Stimulated activated CD4-positive, alpha-beta T cell treated with anti-CD3 and anti-CD28 coated beads, Interleukin-12 subunit alpha, Interleukin-12 subunit beta, amount 100 ng/mL, for 24 hours (primary cell): Measurements from ENCODE around the gene DENND11.

ENCODE experiments used
- DNase-seq, 2 experiments: peaks; one replicate each; pipeline ENCODE4 v3.0.0-alpha.2; 2020; ENCODE audit warnings: low read depth in 2 of 2

DENND11 gene

GRCh38 chr7:141679014-141679413, 23.0 kb downstream of the DENND11 start:
- DNase-seq = no peak

DNA sequence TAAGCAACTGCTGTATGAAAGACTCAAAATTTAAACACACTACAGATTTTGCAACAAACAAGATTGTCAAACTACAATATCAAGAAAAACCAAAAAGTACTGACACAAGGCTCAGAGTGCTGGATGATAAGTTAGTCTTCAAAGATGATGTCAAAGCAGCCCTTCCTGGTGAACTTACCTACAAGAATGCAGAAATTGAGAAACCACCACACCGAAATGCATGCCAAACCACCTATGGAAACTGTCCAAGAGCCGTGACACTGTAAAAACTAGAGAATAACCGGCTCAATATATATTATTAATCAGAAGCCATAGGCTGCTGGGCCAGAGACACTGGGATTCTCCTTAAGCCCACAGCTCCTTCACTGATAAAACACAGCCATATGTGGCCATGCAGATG, 25.3 kb downstream of the DENND11 start:
- DNase-seq = no peak

- no peak for DNase-seq
Observed at GRCh38 chr7:141675436-141676215, 26.3 kb downstream of the DENND11 start.

DNA sequence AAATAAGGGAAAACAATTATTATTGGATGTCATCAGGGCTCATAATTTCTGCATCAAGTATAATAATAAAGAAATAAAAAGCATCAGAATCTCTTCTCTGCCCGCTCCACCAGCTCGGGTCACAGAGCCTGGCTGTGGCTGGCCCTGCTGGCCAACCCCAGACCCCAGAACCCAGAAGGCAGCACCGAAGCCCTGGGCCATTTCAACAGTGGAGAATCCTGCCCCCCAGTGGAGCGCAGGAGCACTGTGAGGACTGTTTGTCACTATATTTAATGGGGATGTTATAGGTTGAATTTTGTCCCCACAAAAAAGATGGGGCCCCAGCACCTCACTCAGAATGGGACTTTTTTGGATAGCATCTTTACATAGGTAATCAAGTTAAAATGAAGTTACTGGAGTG, 27.3 kb downstream of the DENND11 start:
- no peak for DNase-seq

DNA sequence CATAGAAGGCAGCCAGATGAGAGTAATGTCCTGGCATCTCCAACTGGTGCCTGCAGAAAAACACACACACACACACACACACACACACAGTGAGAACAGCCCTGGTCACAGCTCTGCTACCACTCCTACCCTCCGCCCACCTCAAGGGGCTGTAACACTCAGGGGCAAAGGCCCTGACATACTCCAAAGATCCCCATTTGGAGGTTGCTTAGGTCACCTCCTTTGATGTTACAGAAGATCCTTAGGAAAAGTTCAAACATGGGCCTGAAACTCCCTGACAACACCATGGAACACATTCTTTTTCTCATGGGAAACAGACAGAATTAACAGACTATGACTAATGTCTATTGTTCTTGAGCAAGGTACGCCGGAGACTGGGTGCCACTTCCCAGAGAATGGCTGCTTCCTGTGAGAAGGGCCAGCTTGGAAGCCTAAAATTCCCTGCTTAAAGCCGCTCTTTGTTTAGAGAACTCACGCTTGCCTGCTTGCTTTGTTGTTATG, 27.7 kb downstream of the DENND11 start:
- DNase-seq = no peak

DNA sequence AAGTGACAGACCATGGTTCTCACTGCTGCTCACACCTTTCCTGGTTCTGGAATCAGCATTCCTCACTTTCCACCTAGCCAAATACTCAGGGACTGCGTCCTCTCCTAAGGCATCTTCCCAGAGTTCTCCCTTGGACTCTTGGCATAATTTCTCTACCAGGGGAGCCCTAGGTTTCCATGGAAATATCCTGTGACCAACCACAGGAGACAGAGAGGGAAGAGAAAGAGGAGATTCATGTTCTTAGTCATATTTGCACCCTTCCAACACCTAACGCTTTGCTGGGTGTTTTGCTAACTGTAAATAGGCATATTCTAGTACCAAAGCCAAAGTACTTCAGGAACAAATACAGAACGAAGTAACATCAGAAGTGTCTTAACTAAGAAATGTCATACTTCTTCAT, 28.6 kb downstream of the DENND11 start:
- no peak for DNase-seq

DNA sequence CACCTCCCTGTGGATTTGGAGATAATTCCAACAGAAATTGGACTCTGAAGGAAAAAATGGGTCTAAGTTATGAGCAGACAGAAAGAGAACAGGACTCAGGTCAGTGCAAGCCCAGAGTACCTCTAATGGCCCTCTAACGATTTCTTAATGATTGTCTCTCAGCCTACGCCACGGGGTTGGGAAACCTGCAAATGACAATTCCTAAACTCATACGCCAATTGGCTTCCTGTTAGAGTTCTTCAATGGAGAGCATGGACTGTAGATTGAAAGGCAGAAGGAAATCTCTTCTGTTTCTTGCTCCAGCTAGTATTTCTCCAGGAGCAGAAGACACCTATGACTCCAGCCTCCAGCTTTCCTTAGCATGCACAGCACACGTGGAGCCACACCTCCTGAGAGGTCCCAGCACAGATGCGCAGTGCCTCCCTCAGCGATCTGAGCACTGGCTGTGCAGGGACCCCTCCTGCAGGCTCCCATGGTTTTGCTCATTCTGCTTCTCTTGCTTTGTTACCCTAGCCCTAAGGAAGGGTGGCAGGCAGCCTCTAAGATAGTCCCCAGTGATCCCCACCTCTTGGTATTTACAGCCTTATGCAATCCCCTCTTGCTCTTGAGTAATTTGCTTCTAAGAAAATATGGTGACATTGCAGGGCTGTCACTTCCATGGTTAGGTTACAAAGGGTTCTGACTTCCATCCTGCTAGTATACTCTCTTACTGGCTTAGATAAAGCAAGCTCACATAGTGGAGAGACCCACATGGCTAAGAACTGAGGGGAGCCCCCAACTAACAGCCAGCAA, 30.1 kb downstream of the DENND11 start:
- no peak for DNase-seq

GRCh38 chr7:141668853-141669252, 33.1 kb downstream of the DENND11 start:
- DNase-seq = no peak

DNA sequence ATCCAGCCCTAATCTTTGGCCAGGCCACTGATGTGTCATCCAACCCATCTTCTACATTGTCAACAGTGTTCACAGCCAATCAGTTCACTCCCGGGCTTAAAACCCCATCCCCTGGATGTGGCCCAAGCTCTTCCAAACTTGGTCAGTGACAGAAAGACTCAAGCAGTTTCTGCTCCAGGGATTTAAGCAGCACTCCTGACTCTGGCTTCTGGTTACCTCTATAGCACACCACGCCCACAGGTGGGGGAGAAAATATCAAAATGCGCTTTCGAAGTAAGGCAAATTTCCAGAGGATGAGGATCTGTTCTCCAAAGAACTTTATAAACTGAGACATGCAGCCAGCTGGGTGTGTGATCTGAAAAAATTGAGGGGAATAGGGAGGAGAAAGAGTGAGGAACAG, 35.9 kb downstream of the DENND11 start:
- no peak for DNase-seq

GRCh38 chr7:141665208-141666035, 36.5 kb downstream of the DENND11 start:
- no peak for DNase-seq

- DNase-seq = no peak
Observed at GRCh38 chr7:141664450-141664849, 37.5 kb downstream of the DENND11 start.

DNA sequence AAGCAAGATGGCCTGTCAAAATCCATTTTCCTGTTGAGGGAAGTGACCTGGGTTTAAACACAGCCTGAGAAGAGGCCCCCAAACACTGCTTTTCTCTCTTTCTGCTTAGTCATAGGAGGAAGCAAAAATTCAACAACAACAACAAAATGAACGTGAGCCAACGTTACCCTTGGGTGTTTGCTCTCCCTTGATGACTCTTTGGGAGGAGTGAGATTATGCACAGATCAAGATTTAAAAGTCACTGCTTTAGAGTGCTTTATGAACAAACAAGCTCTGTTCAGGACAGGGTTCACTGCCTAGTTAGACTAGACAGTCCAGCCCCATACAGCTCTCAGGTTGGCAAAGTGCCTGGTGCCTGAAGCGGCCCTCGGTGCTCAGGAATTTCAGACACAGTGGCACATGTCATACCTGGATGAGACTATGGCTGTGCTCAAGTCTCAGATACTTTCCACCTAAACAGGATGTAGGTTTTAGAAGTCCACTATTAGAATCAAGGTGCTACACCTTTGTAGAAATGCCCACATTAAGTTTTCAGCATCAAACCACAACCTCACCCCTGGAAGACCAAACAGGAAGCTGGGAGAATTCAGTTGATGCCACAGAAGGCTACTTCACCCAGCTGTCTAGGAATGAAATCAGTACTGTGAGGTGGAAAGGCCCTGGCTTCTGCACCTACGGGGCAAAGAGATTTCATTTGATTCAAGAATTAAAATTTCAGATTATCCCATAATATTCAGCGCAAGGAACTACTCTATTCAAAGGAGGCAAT, 38.7 kb downstream of the DENND11 start:
- DNase-seq = no peak

DNA sequence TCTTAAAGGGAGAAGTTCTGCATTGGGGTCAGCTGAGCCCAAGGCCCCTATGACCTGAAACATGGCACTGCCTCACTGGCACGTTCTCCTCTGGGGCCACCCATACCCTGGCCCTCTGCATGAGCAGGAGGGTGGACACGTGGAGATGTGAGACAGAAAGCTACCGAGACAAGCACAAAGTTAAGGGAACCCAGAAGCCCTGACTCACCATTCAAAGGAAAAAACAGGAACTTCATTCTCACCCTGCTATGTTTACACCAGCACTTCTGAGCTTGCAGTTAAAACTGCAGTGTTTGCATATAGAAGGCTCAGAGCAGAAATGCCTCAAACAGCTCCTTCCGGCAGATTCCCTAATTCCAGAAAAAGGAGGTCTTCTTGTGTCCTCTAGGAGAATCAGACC, 41.7 kb downstream of the DENND11 start:
- DNase-seq = no peak

DNA sequence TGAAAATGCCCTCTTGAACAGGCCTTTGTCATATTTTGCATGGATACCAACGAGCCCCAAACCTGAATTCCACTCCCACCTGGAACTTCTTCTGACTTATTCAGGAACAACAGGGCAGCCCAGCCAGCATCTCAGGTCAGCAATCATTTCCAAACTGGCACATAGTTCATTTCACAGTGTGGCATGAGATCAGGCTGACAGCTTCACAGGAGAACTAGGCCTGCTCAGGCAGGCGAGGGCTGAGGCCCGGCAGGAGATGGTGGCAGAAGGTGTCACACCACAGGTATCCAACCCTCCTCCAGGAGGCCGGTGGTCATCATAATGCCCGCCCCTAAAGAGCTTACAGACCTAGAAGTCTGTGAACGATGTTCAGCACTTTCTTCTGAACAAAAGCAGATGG, 42.5 kb downstream of the DENND11 start:
- no peak for DNase-seq

GRCh38 chr7:141654551-141654950, 47.4 kb downstream of the DENND11 start:
- peak; percentile 20 to 21 for DNase-seq

GRCh38 chr7:141652691-141653090, 49.3 kb downstream of the DENND11 start:
- no peak for DNase-seq
